ENCODE measurements around the gene TNFRSF1A. TPM values are rescaled to one million over a fixed set of nuclear protein-coding genes. Genes with fewer than 3 reads are reported as not detected.

Gene TNFRSF1A
- total and polyA plus RNA-seq, 9 of the 15 experiments (the other 6 are each of a cell fraction or from before 2014, with no cell fraction given) = 0.76 to 43.5 (median 30.0) TPM

DNA sequence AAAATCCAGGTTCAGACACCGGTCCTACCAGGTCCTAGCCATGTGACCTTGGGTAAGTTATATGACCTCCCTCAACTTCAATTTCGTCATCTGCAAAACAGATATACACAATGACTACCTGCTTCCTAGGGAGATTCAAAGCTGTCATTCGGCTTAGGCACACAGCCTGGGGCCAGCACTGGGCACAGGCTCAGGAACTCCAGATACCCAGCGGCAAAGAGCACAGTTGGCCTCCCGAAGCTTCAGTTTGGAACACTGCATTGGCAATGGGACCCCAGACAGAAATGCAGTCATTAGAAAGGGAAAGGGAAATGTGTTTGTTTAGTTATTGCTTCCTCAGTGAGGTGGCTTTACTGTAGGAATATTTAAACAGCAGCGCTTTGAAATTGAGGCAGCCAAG, 20.0 kb downstream of the TNFRSF1A start (continued):
- TF ChIP-seq CEBPB (tag; IDR thresholded peaks at IDR 0.05) (no peak), BACH1 (tag; IDR thresholded peaks at IDR 0.05) (no peak)

GRCh38 chr12:6319446-6319845, 22.4 kb downstream of the TNFRSF1A start:
- CTCF ChIA-PET (ENCODE audit: low intra/inter-chr PET ratio) = no interaction called here
- no peak overlapping the region for H2AFZ ChIP-seq (ENCODE audit: low read depth, low read length)
- H3K9me3 ChIP-seq (replicated peaks; ENCODE audit: control insufficient read depth, insufficient read depth, low read depth, low read length) = no peaks in the 10 kb centered on the region
- H3K9me1 ChIP-seq (ENCODE audit: control insufficient read depth, insufficient read depth, low read length) = no peaks in the 10 kb centered on the region
- ATAC-seq = no peak
- no peak for FAIRE-seq
- peaks cover 0 to 21% of the 10 kb centered on the region in 2 experiments; a peak in 4 of 5 replicates for H3K27me3 ChIP-seq (ENCODE audit: control insufficient read depth in 2 of 2, insufficient read depth in 2 of 2, low read length in 2 of 2)
- H4K20me1 ChIP-seq (replicated peaks; ENCODE audit: control insufficient read depth, insufficient read depth, low read length) = no peaks in the 10 kb centered on the region
- H3K36me3 ChIP-seq (ENCODE audit: control insufficient read depth, insufficient read depth, low read length) = no peaks in the 10 kb centered on the region
- H3K4me1 ChIP-seq (replicated peaks in 1 of 2; ENCODE audit: control insufficient read depth in 2 of 2, insufficient read depth in 2 of 2, low read length in 2 of 2) = peaks cover 11 to 25% of the 10 kb centered on the region in 2 experiments; a peak in 4 of 5 replicates
- no peak overlapping the region for H3K27ac ChIP-seq (ENCODE audit: extremely low read depth, low read depth, low read length)
- H3K79me2 ChIP-seq (ENCODE audit: control insufficient read depth, insufficient read depth, low read length) = no peaks in the 10 kb centered on the region
- TF ChIP-seq KLF10 (CRISPR knock-in tag; IDR thresholded peaks at IDR 0.05) = no peak
- TF ChIP-seq RCOR1 (IDR thresholded peaks at IDR 0.05; ENCODE audit: borderline replicate concordance in 1 of 2, low read depth in 2 of 2, low read length in 2 of 2) = no peak
- no peak for TF ChIP-seq FOXP1 (CRISPR knock-in tag; IDR thresholded peaks at IDR 0.05)
- TF ChIP-seq HEY1 (CRISPR knock-in tag; IDR thresholded peaks at IDR 0.05; ENCODE audit: borderline replicate concordance) = no peak
- no peak for TF ChIP-seq ETS2 (tag; IDR thresholded peaks at IDR 0.05; ENCODE audit: borderline replicate concordance, poor library complexity, severe bottlenecking)
- DNase-seq (ENCODE audit: extremely low read depth in 1 of 4, low spot score in 3 of 4) = no peak
- 46% methylated on average over 2 of the region's 4 CpGs for WGBS (ENCODE audit: insufficient coverage, low coverage, missing lambda C conversion rate)
- POLR2A ChIA-PET = interaction anchor here (1.1 kb wide), 1 partner anchor 151 kb away, joined by 3 read pairs; the partner anchor contains the start of gene VAMP1
- in situ Hi-C loops (cut with MboI) = no loop called here
- H3K4me2 ChIP-seq (ENCODE audit: insufficient read depth, low read length) = no peak overlapping the region
- intact Hi-C loops (cut with micrococcal nuclease) = no loop called here
- H3K4me3 ChIP-seq = no peak overlapping the region
- no peak overlapping the region for H3K9ac ChIP-seq (ENCODE audit: insufficient read depth in 1 of 2, low read depth in 2 of 2, low read length in 2 of 2)
- BruUV-seq (replicated peaks) = no TSS peak

Measured in K562 (cell line).